CD4-positive, alpha-beta T cell treated with Interleukin-6 for 4 hours (primary cell): ENCODE measurements around the gene PDE6B.

Experiments used
- DNase-seq: peaks from one replicate; pipeline ENCODE4 v3.0.0-alpha.2; 2020; ENCODE audit warnings: mixed read lengths

PDE6B gene

DNA sequence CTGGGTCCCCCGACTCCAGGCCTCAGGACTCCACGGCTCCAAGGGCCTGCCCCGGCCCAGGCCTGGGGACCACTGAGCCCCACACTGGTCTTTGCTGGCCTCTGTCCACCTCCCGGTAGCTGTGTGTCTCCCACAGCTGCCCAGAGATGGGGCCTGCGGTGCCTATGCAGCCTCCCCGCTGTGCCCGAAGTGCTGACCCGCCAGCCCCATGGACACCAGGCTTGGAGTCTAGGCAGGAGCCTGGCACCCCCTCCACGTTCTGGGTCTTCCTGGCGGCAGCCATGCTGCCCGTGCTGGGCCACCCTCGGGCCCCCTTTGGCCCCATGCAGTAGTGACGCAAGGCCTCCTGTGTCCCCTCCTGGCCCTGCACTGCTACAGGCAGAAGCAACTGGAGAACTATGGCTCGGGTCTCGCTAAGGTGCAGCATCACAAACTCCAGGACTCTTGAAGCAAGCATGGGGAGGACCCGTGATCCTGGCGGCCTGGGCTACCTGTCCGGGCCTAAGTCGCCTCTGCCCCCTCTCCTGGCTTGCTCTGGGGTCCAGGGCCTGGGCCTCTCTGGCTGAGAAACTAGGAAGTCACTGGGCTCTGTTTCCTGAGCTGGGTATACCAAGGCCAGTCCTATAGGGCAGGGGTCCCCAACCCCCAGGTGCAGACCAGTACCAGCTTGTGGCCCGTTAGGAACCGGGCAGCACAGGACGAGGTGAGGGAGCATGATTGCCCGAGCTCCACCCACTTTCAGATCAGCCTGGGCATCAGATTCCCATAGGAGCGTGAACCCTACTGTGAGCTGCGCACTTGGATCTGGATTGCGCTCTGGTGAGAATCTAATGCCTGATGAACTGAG is 49.9 kb downstream of the PDE6B start:
- DNase-seq = no peak

GRCh38 chr4:675980-676870 is 50.9 kb downstream of the PDE6B start:
- no peak for DNase-seq

- DNase-seq = no peak
These were observed 51.5 kb downstream of the PDE6B start for GRCh38 chr4:676871-677235.

DNA sequence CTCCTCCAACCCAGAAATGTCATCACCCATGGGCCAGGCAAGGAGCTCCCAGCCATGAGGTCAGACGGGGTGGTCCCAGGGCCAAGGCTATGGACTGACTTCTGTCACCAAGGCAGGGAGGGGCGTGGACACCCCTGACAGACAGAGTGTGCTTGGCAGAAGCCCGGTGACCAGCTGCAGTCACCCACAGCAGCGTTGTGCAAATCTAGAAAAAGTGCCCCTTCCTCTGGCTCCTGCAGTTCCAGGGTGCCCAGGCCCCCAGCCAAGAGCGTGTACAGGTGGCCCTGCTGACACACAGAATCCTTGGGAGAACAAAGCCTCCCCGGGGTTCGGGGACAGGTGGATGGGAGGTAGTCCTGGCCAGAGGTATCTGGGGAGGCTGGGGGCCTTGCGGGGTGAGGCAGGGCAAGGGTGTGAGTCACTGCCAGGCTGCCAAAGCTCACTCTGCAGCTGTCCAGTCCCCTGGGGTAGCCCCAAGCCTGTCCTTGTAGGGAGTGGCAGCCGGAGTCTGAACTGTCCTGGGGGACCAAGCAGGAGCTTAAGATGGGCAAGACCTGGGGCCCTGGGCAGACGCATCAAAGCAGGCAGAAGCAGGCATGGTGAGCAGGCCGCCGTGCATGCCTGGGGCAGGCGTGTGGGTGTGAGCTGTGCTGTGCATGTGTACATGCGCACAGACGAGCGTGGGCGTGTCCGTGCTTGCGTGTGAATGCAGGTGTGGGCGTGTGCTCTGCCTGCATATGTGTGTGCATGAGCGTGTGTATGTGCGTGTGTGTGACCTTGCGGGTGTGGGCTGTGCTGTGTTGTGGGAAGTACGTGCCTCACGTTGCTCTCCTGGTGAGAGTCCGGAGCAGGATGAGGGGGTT is 52.3 kb downstream of the PDE6B start:
- peak; percentile 26 for DNase-seq

DNA sequence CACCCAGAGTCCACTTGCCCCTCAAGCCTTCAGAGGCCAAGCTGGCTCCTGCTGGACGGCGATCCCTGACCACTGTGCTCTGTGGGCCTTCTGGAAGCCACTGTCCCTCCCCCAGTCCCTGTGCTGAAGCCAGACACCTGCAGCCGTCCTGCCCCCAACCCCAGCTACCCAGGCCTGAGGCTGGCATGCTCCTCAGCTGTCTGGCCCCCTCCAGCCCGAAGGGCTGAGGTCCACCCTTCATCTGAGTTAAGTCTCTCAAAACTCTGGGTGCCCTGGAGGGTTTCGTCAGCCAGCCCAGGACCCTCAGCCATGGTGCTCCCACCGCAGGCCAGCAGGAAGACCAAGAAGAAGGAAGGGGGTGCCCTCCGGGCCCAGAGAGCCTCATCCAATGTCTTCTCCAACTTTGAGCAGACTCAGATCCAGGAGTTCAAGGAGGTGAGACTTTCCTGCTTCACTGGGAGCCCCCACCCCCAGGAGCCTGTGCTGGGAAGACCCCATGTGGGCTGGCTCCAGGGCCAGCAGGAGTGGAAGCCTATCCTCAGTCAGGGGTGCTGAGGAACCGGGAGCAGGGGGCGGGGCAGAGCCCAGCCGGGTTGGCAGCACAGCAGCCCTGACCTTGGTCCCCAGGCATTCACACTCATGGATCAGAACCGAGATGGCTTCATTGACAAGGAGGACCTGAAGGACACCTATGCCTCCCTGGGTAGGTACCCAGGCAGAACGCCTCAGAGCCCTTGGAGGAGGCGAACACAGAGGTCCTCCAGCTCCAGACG is 53.1 kb downstream of the PDE6B start:
- DNase-seq = no peak

- DNase-seq = no peak
These were observed 53.7 kb downstream of the PDE6B start for GRCh38 chr4:679104-679481.

DNA sequence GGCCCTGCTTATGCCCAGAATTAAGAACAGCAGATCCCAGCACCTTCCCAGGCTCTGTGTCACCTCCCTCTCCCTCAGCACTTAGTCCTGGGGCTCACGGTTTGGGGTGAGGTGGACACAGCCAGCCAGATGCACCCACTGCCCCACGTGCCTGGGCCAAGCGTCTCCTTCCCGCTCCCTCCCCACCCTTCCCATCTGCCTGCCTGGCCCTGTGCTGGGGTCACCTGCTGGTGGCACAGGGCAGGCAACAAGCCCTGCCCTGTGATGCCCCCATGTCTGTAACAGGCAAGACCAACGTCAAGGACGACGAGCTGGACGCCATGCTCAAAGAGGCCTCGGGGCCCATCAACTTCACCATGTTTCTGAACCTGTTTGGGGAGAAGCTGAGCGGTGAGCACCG is 54.3 kb downstream of the PDE6B start:
- DNase-seq = no peak

DNA sequence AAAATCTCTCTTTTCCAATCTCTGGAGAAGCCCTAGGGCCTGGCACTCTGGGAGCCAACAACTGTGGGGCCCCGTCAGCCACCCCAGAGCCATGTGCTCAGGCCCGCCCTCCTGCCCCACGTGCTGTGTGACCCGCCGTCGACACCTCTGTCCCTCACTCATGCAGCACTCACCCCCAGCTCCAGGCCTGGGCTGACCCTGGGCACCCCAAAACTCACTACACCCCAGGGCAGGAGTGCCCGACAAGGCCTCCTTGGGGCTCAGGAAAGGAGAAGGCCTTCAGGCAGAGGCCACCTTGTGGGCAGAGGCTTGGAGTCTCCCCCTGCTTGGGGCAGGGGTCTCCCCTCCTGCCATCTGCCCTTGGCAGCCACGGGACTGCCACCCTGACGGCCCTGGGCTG is 54.7 kb downstream of the PDE6B start:
- DNase-seq = no peak

DNA sequence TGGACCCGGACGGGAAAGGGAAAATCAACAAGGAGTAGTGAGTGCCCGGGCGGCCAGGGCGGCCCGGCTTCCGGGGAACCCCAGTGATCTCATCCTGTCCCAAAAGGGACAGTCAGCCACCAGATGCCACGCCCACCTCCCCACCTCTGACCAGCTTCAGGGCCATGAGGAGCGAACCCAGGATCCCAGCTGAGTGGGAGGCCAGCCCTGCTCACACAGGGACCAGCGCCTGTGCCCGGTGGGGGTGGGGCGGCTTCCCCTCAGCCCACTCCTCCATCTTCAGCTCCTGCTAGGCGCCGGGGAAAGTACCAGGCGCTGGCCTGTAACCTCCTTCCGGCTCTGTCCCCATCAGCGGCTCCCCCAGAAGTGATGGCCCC is 55.2 kb downstream of the PDE6B start:
- no peak for DNase-seq

- DNase-seq = peak; percentile 74
These were observed 55.7 kb downstream of the PDE6B start for GRCh38 chr4:680928-681645.

DNA sequence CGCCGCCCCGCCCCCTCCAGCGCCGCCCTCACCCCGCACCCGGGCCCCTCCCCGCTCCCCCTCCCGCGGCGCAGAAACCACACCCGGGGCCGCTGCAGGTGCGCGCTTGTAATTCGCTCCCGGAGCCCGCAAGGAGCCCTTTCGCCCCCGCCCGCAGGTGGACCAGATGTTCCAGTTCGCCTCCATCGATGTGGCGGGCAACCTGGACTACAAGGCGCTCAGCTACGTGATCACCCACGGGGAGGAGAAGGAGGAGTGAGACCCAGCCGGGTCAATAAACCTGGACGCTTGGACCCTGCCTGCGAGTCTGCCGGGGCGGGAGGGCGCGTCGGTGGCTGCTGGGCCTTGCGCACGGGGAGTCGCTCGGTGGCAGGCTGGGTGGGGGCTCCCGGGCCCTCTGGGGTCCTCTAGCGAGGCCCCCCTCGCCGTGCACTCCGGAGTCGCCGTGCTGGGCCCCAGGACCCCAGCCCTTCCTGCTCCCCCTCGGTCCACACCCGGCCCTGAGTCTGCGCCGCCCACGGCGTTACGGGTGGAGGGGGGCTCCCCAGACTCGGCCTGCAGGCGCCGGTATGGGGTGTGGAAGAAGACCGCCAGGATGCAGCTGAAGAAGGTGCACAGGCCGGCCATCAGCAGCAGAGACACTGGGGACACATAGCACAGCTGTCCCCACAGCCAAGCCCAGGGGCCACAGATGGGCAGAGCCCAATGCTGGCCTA is 56.5 kb downstream of the PDE6B start:
- peak; percentile 58 for DNase-seq

- no peak for DNase-seq
These were observed 57.3 kb downstream of the PDE6B start for GRCh38 chr4:682490-683172.

DNA sequence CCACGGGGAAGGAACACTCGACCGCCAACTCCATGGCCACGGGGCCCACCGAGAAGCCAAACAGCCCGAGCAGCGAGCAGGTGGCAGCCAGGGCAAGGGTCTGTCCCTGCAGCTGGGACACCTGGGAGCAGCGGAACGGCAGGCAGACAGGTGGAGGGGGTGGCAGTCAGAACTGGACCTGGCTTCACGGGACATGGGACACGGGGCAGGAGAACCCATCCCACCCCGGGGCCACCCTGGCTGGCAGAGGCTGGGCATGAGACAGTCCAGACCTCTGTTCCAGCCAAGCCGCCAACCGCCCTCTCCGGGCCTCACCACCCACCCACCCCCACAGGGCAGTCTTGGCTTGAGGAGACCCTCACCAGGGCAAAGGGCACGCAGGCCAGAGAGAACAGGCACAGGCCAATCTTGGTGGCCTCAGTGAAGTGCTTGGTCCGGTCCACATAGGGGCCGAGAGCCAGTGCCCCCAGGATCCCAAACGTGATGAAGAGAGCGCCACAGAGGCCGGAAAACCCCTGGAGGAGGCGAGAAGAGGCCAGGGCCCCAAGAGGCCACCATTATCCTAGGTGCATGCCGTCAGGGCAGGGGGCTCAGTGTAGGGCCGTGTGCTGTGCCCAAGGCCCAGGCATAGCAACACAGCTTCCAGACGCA is 58.0 kb downstream of the PDE6B start:
- DNase-seq = no peak

- peak; percentile 38 for DNase-seq
These were observed 58.7 kb downstream of the PDE6B start for GRCh38 chr4:683982-684622.

DNA sequence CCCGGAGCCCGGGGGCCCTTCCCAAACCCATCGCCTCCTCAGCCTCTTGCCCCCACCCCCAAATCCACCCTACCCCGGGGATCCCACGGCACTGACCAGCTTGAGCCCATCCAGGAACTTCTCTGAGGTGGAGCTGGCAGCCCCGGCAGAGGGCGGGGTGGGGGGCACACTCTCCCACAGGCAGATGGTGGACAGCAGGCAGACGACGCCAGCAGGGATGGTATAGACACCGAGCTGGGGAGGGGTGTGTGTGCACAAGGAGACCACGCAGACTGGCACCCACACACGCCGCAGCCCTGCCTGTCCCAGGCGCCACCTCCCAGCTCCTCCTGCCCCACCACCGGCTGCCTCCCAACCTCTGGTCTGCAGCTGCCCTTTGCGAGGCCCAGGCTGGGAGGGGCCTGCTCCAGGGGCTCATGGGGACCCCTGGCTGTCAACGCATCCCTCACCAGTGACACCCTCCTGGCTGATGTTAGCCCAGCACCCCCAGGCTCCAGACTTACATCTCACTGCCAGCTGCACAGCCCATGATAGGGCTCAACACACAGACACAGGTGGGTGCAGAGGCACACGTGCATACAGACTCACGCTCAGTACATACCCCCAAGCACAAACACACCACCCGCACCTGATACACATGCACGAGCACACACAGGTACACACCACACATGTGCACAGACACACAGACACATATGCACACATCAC is 59.4 kb downstream of the PDE6B start:
- DNase-seq = no peak

- no peak for DNase-seq
These were observed 60.5 kb downstream of the PDE6B start for GRCh38 chr4:685679-686412.

DNA sequence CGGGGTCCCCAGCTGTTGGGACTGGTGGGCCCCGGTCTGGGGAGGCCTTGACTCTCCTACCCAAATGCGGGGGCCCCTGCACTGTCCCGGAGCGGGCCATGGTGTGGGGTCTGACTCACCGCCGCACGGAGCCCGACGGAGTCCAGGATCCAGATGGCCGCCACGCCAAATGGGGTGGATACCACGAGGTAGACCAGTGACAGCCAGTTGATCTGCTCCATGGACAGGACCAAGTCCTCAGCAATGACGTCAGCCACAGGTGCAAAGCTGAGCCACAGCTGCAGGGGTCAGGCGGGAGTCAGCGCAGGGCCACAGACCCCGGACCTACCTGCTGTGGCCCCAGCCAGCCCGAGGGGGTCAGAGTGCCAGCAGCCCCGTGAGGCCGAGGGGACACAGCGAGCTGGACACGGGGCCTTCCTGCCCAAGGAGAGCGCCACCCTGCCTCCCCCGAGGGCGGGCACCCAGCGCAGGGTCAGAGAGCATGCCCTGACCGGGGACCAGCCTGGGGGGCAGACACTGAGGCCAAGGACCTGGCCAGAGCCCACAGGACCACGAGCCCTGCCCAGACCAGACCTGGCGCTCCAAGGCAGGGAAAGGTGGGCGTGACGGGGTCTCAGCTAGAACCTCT is 61.2 kb downstream of the PDE6B start:
- no peak for DNase-seq
